ENCODE results near the gene SYCP2.

SYCP2 gene

GRCh38 chr20:59830665-59831023, 102.8 kb downstream of the SYCP2 start:
- Histone ChIP-seq H3K4me1 (no peaks in the 10 kb centered on the region), H3K27me3 (no peaks in the 10 kb centered on the region; the same call in 1 of the 2 replicates), H3K36me3 (no peaks in the 10 kb centered on the region), H3K9me3 (no peaks in the 10 kb centered on the region), H3K4me3 (ENCODE audit: low read depth, low read length) (no peak overlapping the region)
- no peak for DNase-seq
- TF ChIP-seq, protein P1, sequence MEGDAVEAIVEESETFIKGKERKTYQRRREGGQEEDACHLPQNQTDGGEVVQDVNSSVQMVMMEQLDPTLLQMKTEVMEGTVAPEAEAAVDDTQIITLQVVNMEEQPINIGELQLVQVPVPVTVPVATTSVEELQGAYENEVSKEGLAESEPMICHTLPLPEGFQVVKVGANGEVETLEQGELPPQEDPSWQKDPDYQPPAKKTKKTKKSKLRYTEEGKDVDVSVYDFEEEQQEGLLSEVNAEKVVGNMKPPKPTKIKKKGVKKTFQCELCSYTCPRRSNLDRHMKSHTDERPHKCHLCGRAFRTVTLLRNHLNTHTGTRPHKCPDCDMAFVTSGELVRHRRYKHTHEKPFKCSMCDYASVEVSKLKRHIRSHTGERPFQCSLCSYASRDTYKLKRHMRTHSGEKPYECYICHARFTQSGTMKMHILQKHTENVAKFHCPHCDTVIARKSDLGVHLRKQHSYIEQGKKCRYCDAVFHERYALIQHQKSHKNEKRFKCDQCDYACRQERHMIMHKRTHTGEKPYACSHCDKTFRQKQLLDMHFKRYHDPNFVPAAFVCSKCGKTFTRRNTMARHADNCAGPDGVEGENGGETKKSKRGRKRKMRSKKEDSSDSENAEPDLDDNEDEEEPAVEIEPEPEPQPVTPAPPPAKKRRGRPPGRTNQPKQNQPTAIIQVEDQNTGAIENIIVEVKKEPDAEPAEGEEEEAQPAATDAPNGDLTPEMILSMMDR (IDR thresholded peaks at IDR 0.05; ENCODE audit: low read depth, low read length): no peak

DNA sequence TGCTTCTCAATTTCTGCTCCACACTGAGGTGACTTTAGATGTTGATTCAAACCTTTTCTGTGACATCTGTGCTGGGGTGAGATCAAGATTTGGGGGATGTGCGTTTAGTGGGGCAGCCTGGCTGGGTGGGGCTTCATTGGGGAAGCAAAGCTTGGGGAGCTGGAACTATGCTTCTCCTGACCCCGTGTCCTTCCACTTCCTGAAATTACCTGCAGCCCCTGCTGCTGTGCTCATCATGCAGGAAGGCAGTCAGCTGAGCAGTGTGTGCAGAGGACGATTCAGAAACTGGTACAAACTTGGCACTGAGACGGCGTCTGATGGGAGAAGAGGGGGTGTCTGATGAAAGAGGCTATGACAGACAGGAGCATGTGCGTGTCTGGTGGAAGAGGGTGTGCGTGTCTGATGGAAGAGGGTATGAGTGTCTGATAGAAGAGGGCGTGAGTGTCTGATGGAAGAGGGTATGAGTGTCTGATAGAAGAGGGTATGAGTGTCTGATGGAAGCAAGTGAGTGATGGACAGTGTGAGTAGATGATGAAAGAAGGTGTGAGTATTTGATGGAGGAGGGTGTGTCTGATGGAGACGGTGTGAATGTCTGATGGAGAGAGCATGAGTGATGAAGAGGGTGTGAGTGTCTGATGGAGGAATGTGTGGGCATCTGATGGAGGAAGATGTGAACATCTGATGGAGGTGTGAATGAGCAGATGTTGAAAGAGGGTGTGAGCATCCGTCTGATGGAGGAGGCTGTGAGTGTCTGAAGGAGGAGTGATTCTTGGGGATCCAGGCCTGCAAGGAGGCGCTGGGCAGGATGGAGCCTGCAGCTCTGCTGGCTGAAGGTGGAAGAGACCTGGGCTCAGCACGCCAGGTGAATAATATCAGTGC, 103.4 kb downstream of the SYCP2 start:
- Histone ChIP-seq H3K27me3 (no peaks in the 10 kb centered on the region), H3K36me3 (no peaks in the 10 kb centered on the region), H3K4me3 (ENCODE audit: low read depth, low read length) (no peak overlapping the region), H3K9me3 (no peaks in the 10 kb centered on the region), H3K4me1 (no peaks in the 10 kb centered on the region)
- DNase-seq: no peak
- TF ChIP-seq, protein P1 (IDR thresholded peaks at IDR 0.05; ENCODE audit: low read depth, low read length): no peak

DNA sequence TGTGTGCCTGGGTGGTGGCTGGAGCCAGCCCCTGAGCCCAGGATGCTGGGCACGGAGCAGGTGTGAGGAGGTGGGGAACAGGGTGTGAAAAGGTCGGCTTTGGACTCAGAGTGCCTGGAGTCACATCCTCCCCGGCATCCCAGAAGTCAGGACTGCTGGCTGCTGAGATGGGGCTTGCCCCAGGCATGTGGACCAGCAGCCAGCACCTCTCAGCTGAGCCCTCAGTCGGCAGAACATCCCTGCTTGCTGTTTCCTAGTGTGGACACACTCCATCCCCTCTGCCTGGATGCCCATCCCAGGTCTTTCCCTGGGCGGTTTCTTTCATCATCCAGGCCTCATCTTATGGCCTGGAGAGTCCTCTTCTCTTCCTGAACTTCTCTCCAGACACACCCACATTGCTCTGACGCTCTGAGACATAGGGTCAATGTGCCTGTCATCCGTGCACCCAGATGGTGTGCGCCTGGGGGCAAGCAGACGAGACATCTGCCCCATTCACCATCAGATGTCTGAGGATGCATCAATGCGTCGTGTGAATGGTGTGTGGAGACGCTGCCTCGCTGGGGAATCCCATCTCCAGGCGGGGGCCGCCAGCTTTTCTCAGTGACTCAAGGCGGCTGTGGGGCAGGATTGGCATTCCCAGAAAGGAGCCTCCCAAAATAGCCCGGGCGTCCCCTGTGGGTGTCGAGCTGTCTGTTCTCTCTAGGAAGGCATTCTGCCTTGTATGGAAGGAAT, 104.2 kb downstream of the SYCP2 start:
- TF ChIP-seq, protein P1 (IDR thresholded peaks at IDR 0.05; ENCODE audit: low read depth, low read length): no peak
- no peaks in the 10 kb centered on the region for H3K4me1 ChIP-seq
- no peaks in the 10 kb centered on the region for H3K9me3 ChIP-seq
- H3K4me3 ChIP-seq (ENCODE audit: low read depth, low read length): no peak overlapping the region
- DNase-seq: no peak
- H3K36me3 ChIP-seq: no peaks in the 10 kb centered on the region
- no peaks in the 10 kb centered on the region for H3K27me3 ChIP-seq

DNA sequence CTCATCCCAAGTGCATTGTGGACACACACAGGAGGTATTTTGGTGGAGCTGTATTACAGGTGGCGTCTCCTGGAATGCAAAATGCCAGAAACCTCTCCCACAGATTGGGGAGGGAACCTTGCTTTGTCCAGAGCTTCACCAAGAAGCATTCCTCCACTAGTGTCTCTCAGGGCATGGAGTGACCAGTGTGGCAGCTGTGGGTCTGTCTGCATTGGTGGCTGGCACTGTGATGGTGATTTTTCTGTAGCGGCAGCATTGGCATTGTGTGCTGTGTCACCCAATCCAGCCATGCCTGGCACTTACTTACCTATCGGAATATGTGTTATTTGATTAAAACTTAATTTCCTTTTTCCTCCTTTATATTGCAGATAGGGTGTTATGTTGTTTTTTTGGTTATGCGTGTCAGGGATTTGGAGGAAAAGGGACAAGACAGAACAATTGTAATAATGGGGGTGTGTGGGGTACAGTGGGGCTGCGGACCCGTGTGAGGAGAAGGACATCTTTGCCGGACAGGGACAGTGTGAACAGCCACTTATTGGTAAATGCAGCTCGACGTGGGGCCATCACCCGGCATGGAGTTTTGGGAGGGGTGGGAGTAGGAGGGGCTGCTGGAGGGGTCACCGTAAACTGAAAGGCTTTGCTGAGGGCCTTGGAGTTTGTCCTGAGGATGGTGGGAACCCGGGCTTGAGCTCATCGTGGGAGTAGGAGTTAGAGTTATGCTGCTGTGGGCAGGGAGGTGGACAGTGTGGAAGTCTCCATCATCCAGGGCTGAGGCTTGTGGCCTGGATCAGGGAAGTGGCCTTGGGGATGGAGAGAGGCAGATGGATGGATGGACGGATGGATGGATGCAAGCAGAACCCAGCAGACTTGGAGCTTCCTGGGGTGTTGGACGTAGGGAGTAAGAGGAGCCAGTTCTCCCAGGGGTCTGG, 105.0 kb downstream of the SYCP2 start:
- Histone ChIP-seq H3K36me3 (no peaks in the 10 kb centered on the region), H3K27me3 (no peaks in the 10 kb centered on the region), H3K4me3 (ENCODE audit: low read depth, low read length) (no peak overlapping the region), H3K4me1 (no peaks in the 10 kb centered on the region), H3K9me3 (no peaks in the 10 kb centered on the region)
- TF ChIP-seq, protein P1 (IDR thresholded peaks at IDR 0.05; ENCODE audit: low read depth, low read length): no peak
- DNase-seq: no peak

DNA sequence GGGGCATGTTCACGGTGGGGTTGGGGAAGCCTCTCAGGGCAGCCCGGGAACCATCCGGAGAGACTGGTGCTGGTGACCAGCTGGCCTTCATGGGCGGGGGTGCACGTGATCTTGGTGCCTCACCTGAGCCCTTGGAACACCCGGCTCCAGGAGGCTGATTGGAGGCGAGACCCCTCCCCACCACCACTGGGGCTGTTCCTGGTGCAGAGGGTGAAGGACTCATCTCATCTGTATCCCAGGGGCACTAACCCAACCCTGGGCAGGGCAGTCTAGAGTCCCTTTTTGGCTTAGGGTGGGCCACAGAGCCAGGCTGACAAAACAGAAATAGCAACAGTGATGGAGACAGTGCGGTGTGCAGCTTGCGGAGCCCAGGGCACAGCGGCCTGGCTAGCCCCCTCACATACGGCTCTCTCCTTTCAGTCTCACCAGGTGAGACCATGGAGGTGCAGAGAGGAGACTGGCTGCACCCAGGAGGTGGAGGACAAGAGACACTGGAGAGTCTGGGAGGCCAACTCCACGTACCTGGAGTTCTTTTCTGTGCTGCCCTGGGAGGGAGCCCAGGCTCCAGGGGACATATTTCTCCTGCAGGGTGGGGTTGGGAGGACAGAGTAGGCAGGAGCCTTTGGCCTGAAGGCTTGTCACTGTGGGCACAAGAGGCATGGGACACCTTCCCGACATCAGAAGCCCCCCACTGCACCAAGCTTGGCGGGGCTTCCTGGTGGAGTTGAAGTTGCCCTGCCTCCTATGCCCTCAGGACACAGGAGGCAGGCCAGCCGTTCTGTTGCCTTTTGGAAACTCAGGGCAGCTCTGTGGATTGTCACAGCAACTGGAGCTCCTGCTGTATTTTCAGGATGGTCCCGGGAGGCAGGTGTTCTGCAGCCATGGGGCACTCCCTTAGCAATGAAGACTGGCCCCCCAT, 106.0 kb downstream of the SYCP2 start:
- H3K36me3 ChIP-seq: no peaks in the 10 kb centered on the region
- DNase-seq: no peak
- H3K9me3 ChIP-seq: no peaks in the 10 kb centered on the region
- H3K4me1 ChIP-seq: no peaks in the 10 kb centered on the region
- H3K4me3 ChIP-seq (ENCODE audit: low read depth, low read length): no peak overlapping the region
- TF ChIP-seq, protein P1 (IDR thresholded peaks at IDR 0.05; ENCODE audit: low read depth, low read length): no peak
- H3K27me3 ChIP-seq: no peaks in the 10 kb centered on the region

Measured in BE2C (cell line).